ENCODE results near the gene PLCG2.
"Not testable (repeated sequence)": the region's sequence is repeated elsewhere in the genome, so short reads cannot be mapped to it uniquely, and the experiment has no call there.

The PLCG2 gene

GRCh38 chr16:81755915-81756614 is 23.0 kb upstream of the PLCG2 start:
- no peak for DNase-seq

GRCh38 chr16:81756615-81757356 is 22.3 kb upstream of the PLCG2 start:
- DNase-seq = no peak

GRCh38 chr16:81758376-81758775 is 20.7 kb upstream of the PLCG2 start:
- DNase-seq = no peak

DNA sequence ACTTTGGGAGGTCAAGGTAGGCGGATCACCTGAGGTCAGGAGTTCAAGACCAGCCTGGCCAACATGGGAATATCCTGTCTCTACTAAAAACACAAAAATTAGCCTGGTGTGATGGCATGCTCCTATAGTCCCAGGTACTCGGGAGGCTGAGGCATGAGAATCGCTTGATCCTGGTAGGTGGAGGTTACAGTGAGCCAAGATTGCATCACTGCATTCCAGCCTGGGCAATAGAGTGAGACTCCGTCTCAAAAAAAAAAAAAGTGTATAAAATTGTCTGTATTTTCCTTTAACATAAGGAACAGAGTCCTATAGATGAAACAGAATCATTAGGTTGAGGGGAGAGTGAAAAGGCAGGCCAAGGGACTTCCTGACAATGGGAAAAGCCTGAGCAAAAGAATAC is 16.8 kb upstream of the PLCG2 start:
- DNase-seq = not testable (repeated sequence)

DNA sequence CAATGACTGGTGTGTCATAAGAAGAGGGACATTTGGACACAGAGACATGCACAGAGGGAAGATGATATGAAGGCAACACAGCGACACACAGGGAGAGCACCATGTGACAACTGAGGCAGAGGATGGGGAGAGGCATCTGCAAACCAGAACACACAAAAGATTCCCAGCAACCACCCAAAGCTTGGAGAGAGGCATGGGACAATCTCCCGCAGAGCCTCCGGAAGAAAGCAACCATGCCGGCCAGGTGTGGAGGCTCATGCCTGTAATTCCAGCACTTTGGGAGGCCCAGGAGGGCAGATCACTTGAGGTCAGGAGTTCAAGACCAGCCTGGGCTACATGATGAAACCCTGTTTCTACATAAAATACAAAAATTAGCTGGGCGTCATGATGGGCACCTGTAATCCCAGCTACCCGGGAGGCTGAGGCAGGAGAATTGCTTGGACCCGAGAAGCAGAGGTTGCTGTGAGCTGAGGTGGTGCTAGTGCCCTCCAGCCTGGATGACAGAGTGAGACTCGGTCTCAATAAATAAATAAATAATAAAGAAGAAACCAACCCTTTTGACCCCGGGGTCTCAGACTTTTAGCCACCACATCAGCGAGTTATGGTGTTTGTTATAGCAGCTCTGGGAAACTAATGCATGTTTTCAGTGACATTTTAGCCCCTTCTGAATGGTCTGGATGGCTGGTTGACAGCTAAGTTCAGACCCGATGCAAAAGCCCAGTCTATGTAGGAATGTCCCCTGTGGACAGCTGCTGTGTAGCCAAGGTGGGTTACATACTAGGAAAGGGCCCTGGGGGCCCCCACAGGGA is 13.8 kb upstream of the PLCG2 start:
- DNase-seq = no peak

- DNase-seq = no peak
These were observed 13.1 kb upstream of the PLCG2 start for GRCh38 chr16:81765969-81766368.

DNA sequence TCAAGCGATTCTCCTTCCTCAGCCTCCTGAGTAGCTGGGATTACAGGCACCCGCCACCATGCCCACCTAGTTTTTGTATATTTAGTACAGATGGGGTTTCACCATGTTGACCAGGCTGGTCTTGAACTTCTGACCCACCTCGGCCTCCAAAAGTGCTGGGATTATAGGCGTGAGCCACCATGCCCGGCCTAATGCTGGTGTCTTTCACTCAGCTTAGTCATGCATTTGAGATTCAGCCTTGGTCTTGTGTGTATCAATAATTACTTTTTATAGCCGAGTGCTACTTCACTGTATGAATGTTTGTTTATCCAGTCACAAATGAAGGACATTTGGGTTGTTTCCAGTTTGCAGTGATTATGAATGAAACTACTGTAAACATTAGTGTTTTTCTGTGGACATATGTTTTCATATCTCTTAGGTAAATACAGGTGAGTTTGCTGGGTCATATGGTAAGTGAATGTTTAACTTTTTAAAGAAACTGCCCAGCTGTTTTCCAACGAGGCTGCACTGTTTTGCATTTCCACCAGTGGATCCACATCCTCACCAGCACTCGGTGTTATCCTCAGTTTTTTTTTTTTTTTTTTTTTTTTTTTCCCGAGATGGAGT is 11.0 kb upstream of the PLCG2 start:
- DNase-seq = no peak

DNA sequence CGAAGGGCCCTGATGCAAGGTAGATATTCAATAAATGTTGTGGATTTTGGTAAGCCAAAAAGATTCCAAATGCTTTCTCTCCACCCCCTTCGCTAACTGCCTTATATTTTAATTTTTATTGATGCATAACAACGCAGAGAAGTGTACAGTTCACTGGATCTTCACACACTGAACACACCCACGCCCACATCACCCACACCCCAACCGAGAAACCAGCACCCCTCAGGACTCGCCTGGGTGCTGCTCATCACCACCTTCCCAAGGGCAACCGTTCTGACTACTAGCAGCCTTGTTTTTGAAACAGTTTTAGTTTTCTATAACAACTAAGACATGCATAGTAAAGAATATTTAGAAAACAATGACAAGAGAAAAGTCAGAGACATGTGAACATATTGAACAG is 9.1 kb upstream of the PLCG2 start:
- DNase-seq = no peak

- no peak for DNase-seq
These were observed 4.7 kb upstream of the PLCG2 start for GRCh38 chr16:81774348-81774747.

DNA sequence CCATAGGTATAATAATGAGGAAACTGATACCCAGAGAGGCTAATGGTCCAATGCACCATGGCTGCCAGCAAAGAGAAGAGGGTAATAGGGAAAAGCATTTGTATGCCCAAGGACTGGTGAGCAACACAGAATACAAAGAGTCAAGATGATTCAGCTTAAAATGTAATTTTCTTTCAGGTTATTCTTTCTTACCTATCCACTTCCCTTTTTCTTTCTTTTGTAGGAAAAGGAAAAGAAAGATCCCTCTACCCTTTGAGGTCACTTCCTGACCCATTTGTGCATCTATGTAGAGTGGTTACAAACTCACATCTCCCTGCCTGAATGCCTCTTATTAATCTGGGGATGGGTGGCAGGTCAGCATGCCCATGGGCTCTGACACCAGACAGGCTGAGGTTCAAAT is 3.5 kb upstream of the PLCG2 start:
- DNase-seq = no peak

- DNase-seq = no peak
These were observed 860 bp upstream of the PLCG2 start for GRCh38 chr16:81778231-81778630.

GRCh38 chr16:81779536-81780320 is 637 bp downstream of the PLCG2 start:
- peak in 1 of 2 donors; percentile 21 for DNase-seq

- DNase-seq = no peak
These were observed 1.3 kb downstream of the PLCG2 start for GRCh38 chr16:81780350-81780749.

- DNase-seq = no peak
These were observed 3.1 kb downstream of the PLCG2 start for GRCh38 chr16:81782236-81782635.

GRCh38 chr16:81784072-81784795 is 5.1 kb downstream of the PLCG2 start:
- no peak for DNase-seq

DNA sequence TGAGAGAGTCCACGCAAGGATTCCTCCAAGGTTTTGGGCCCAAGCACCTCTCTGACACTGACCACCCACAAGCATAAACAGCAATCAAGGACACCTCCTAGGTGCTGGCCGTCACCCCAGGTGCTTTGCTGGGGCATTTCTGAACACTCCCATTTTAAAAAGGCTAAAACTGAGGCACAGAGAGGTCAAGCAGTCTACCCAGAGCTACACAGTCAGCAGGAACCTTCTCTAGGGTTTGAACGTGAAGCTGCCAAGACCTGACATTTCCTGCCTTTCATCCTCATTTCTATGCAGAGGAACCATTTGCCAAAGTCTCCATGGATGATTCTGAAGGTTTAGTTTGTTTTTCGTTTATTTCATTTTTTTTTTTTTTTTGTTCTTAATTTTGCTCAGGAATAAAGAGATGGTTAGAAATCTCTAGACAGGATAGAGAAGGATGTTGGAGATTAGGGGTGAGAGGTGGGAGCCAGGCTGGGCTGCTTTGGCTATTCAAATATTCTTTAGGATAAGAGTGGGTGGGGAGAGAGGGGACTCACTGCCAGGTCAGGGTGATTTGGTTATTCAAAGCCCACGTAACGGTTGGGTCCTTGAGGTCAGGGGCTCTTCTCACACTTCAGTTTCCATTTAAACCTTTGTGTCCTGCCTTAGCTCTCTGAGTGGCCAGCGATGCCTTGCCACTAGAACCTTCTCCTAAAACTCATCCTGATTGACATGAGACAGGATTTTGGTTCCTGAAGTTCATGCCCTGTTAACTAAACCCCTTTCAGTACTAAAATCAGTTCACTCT is 6.2 kb downstream of the PLCG2 start:
- no peak for DNase-seq

DNA sequence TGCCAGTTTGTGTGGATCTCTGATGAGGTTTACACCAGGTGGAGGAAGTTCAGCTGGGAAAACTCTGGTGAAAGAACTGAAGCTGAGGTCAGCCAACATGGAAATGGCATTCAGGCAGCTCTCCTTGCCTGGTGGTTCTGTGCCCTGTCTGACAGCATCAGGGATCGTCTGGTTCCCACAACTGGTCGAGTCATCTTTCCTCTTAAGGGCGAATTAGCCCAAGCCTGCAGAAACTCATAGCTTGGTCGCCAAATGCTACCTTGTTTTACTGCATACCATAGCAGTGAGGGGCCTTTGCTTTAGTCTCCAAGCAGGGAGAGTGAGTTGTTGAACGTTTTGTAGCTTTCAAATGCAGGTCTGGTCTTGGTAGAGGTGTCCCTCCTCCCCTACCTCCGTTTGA is 7.2 kb downstream of the PLCG2 start:
- no peak for DNase-seq

GRCh38 chr16:81786868-81787267 is 7.8 kb downstream of the PLCG2 start:
- no peak for DNase-seq

GRCh38 chr16:81787659-81788058 is 8.6 kb downstream of the PLCG2 start:
- no peak for DNase-seq

- DNase-seq = no peak
These were observed 11.2 kb downstream of the PLCG2 start for GRCh38 chr16:81790277-81790676.

Measured in CD4-positive, alpha-beta T cell treated with Interferon alpha-2 for 1 hour (primary cell).